HepG2 (cell line): Measurements from ENCODE around the gene MADCAM1. TPM values are rescaled to one million over a fixed set of nuclear protein-coding genes. Genes with fewer than 3 reads are reported as not detected.

ENCODE experiments used
- CBX1 ChIP-seq: IDR thresholded peaks from one replicate; pipeline ENCODE4 v1.6.1; 2016; ENCODE audit warnings: antibody characterized with exemption, low read depth
- CHCHD3 ChIP-seq: sonication (generic); formaldehyde crosslinking; IDR thresholded peaks from 2 replicates; pipeline ENCODE4 v1.8.0; 2022; ENCODE audit warnings: mild to moderate bottlenecking, missing genetic modification reagents, moderate library complexity
- EHMT2 ChIP-seq: fragments of 200-600 bp; sonication (generic); IDR thresholded peaks from 2 replicates; pipeline ENCODE4 v1.7.0; 2017; ENCODE audit warnings: antibody characterized with exemption, low read depth, low read length, borderline replicate concordance
- KAT2B ChIP-seq: fragments of 150-350 bp; IDR thresholded peaks from 2 replicates; pipeline ENCODE4 v1.6.1; 2014; ENCODE audit warnings: low read depth, low read length, borderline replicate concordance
- KDM5B ChIP-seq: sonication (generic); formaldehyde crosslinking; IDR thresholded peaks from 2 replicates; pipeline ENCODE4 v1.4.0; 2020; ENCODE audit warnings: missing genetic modification reagents, mild to moderate bottlenecking, borderline replicate concordance
- MEIS2 ChIP-seq: sonication (generic); formaldehyde crosslinking; IDR thresholded peaks from 2 replicates; pipeline ENCODE4 v1.9.0; 2021; ENCODE audit warnings: mild to moderate bottlenecking, missing genetic modification reagents
- MTA1 ChIP-seq: sonication (generic); formaldehyde crosslinking; IDR thresholded peaks from 2 replicates; pipeline ENCODE4 v1.4.0; 2020; ENCODE audit warnings: missing genetic modification reagents, mild to moderate bottlenecking, borderline replicate concordance
- MYC ChIP-seq: sonication (generic); formaldehyde crosslinking; IDR thresholded peaks from 2 replicates; pipeline ENCODE4 v1.9.0; 2021; ENCODE audit warnings: missing genetic modification reagents, borderline replicate concordance
- NONO ChIP-seq, 2 experiments: fragments of 450-650 bp in 1 of 2; sonication (generic) in 1 of 2; formaldehyde crosslinking in 1 of 2; IDR thresholded peaks in 1 of 2; conservative IDR thresholded peaks in 1 of 2; 2 replicates each; pipeline versions ENCODE4 v1.6.1 to v1.8.0; 2017 to 2022; ENCODE audit warnings: mild to moderate bottlenecking in 1 of 2, missing genetic modification reagents in 1 of 2, moderate library complexity in 1 of 2
- NR1H2 ChIP-seq: sonication (generic); formaldehyde crosslinking; IDR thresholded peaks from 2 replicates; pipeline ENCODE4 v1.8.1; 2022; ENCODE audit warnings: low read depth, missing genetic modification reagents, borderline replicate concordance
- RFX5 ChIP-seq: IDR thresholded peaks from 2 replicates; pipeline ENCODE4 v1.6.1; 2011; ENCODE audit warnings: low read depth, low read length, improper control_type of control experiment
- SMARCC2 ChIP-seq: fragments of 450-650 bp; IDR thresholded peaks from 2 replicates; pipeline ENCODE4 v1.6.1; 2017; ENCODE audit warnings: antibody characterized with exemption, mild to moderate bottlenecking
- TEAD3 ChIP-seq: optimal IDR thresholded peaks from 2 replicates; pipeline ENCODE3; 2016; ENCODE audit warnings: borderline replicate concordance
- U2AF1 ChIP-seq: fragments of 200-400 bp; formaldehyde crosslinking; optimal IDR thresholded peaks from 2 replicates; pipeline ENCODE3; 2017; ENCODE audit warnings: mild to moderate bottlenecking, low read depth, low read length
- YY1 ChIP-seq: IDR thresholded peaks from 2 replicates; pipeline ENCODE4 v1.6.1; 2011; ENCODE audit warnings: low read length, low read depth, moderate library complexity, mild to moderate bottlenecking; ENCODE audit not compliant: insufficient read depth, insufficient replicate concordance
- ZBTB25 ChIP-seq: IDR thresholded peaks from 2 replicates; pipeline ENCODE4 v1.6.1; 2018; ENCODE audit warnings: missing genetic modification reagents
- ZNF143 ChIP-seq: sonication (generic); formaldehyde crosslinking; IDR thresholded peaks from 2 replicates; pipeline ENCODE4 v1.4.0; 2020; ENCODE audit warnings: missing genetic modification reagents
- ZNF225 ChIP-seq: sonication (generic); formaldehyde crosslinking; IDR thresholded peaks from 2 replicates; pipeline ENCODE4 v1.4.0; 2020; ENCODE audit warnings: mild to moderate bottlenecking, missing genetic modification reagents
- ZNF230 ChIP-seq: sonication (generic); formaldehyde crosslinking; IDR thresholded peaks from 2 replicates; pipeline ENCODE4 v1.4.0; 2020; ENCODE audit warnings: mild to moderate bottlenecking, missing genetic modification reagents
- ZNF253 ChIP-seq: sonication (generic); formaldehyde crosslinking; IDR thresholded peaks from 2 replicates; pipeline ENCODE4 v1.8.0; 2022; ENCODE audit warnings: mild to moderate bottlenecking, missing genetic modification reagents, borderline replicate concordance
- ZNF263 ChIP-seq: sonication (generic); formaldehyde crosslinking; IDR thresholded peaks from 2 replicates; pipeline ENCODE4 v1.4.0; 2020; ENCODE audit warnings: missing genetic modification reagents
- ZNF569 ChIP-seq: sonication (generic); formaldehyde crosslinking; IDR thresholded peaks from 2 replicates; pipeline ENCODE4 v1.5.0; 2020; ENCODE audit warnings: mild to moderate bottlenecking, missing genetic modification reagents, moderate library complexity, borderline replicate concordance
- ZSCAN20 ChIP-seq: sonication (generic); formaldehyde crosslinking; IDR thresholded peaks from 2 replicates; pipeline ENCODE4 v1.4.0; 2020; ENCODE audit warnings: missing genetic modification reagents, mild to moderate bottlenecking, borderline replicate concordance
- polyA plus RNA-seq, 8 experiments: library from polyadenylated mRNA; depleted of rRNA in 3 of 8; stranded (reverse) in 7 of 8; unstranded in 1 of 8; fragments of >200 nt; fragmentation: Illumina TruSeq in 4 of 8; extraction: Trizol in 4 of 8; gene quantifications; 2 replicates each; pipeline versions ENCODE4 v1.2.1 to v1.2.3, GENCODE V29; 2011 to 2016; ENCODE audit warnings: low read depth in 4 of 8, missing spikeins in 1 of 8, mixed read lengths in 1 of 8; ENCODE audit not compliant: insufficient read depth in 1 of 8
- total RNA-seq, 5 experiments: library from RNA; depleted of rRNA; stranded (reverse); fragments of >200 nt; fragmentation: Illumina TruSeq; extraction: Trizol; gene quantifications; 2 replicates each; pipeline ENCODE4 v1.2.3, GENCODE V29; 2016; ENCODE audit warnings: low read depth in 1 of 5
- TF ChIP-seq, protein P1 (sequence below): sonication (generic); formaldehyde crosslinking; IDR thresholded peaks from 2 replicates; pipeline ENCODE4 v1.9.0; 2021; ENCODE audit warnings: missing genetic modification reagents, mild to moderate bottlenecking, borderline replicate concordance
- TF ChIP-seq, protein P2 (sequence below): IDR thresholded peaks from 2 replicates; pipeline ENCODE4 v1.6.1; 2016; ENCODE audit warnings: mild to moderate bottlenecking
- TF ChIP-seq, protein P3 (sequence below): IDR thresholded peaks from 2 replicates; pipeline ENCODE4 v1.6.1; 2016; ENCODE audit warnings: control low read depth

MADCAM1 gene
- total and polyA plus RNA-seq, 2 of the 13 experiments (the other 11 are each of a cell fraction or from before 2014, with no cell fraction given) = 0.29 to 0.33 TPM

- TF ChIP-seq ZNF253 (CRISPR knock-in tag) (no peak), NONO (IDR thresholded peaks at IDR 0.05) (no peak), NONO (CRISPR knock-in tag; conservative IDR thresholded peaks at IDR 0.05) (no peak), RFX5 (no peak), SMARCC2 (no peak), ZSCAN20 (no peak), ZNF263 (CRISPR knock-in tag) (no peak), U2AF1 (no peak), CHCHD3 (CRISPR knock-in tag) (no peak), ZNF230 (CRISPR knock-in tag) (0 out of 2 replicates have a peak, but pooled peaks have one; percentile 42), ZNF225 (CRISPR knock-in tag) (0 out of 2 replicates have a peak, but pooled peaks have one; percentile 0), TEAD3 (no peak), MEIS2 (CRISPR knock-in tag) (0 out of 2 replicates have a peak, but pooled peaks have one; percentile 2), KDM5B (CRISPR knock-in tag) (peak; percentile 9; the same call in 1 of the 2 replicates), YY1 (peak; percentile 6), ZNF143 (CRISPR knock-in tag) (no peak), MYC (CRISPR knock-in tag) (peak; percentile 29; the same call in 1 of the 2 replicates), CBX1 (no peak), KAT2B (no peak), ZBTB25 (no peak), MTA1 (CRISPR knock-in tag) (no peak), ZNF569 (no peak), EHMT2 (no peak), NR1H2 (CRISPR knock-in tag) (no peak)
- TF ChIP-seq, protein P1, sequence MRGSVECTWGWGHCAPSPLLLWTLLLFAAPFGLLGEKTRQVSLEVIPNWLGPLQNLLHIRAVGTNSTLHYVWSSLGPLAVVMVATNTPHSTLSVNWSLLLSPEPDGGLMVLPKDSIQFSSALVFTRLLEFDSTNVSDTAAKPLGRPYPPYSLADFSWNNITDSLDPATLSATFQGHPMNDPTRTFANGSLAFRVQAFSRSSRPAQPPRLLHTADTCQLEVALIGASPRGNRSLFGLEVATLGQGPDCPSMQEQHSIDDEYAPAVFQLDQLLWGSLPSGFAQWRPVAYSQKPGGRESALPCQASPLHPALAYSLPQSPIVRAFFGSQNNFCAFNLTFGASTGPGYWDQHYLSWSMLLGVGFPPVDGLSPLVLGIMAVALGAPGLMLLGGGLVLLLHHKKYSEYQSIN (CRISPR knock-in tag) = no peak
- TF ChIP-seq, protein P2, sequence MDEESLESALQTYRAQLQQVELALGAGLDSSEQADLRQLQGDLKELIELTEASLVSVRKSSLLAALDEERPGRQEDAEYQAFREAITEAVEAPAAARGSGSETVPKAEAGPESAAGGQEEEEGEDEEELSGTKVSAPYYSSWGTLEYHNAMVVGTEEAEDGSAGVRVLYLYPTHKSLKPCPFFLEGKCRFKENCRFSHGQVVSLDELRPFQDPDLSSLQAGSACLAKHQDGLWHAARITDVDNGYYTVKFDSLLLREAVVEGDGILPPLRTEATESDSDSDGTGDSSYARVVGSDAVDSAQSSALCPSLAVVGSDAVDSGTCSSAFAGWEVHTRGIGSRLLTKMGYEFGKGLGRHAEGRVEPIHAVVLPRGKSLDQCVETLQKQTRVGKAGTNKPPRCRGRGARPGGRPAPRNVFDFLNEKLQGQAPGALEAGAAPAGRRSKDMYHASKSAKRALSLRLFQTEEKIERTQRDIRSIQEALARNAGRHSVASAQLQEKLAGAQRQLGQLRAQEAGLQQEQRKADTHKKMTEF (CRISPR knock-in tag) = peak; percentile 7; the same call in 1 of the 2 replicates
- TF ChIP-seq, protein P3, sequence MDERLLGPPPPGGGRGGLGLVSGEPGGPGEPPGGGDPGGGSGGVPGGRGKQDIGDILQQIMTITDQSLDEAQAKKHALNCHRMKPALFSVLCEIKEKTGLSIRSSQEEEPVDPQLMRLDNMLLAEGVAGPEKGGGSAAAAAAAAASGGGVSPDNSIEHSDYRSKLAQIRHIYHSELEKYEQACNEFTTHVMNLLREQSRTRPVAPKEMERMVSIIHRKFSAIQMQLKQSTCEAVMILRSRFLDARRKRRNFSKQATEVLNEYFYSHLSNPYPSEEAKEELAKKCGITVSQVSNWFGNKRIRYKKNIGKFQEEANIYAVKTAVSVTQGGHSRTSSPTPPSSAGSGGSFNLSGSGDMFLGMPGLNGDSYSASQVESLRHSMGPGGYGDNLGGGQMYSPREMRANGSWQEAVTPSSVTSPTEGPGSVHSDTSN (CRISPR knock-in tag) = no peak
These were observed 35.7 kb downstream of the MADCAM1 start, which contains the start of gene CDC34 (continued) for GRCh38 chr19:531753-532560.
